WERI-Rb-1 (cell line): Measurements from ENCODE around the gene RFX6.

Source experiments
- DNase-seq: peaks from one replicate; pipeline ENCODE4 v3.0.0-alpha.2; 2020
- H3K27ac ChIP-seq: fragments of 250-450 bp; sonication (Bioruptor Pico); 2 replicates; pipeline ENCODE4 v1.5.1; 2020; ENCODE audit warnings: mild to moderate bottlenecking, moderate library complexity
- H3K27me3 ChIP-seq: fragments of 250-450 bp; sonication (Bioruptor Pico); 2 replicates; pipeline ENCODE4 v1.5.1; 2021; ENCODE audit warnings: mild to moderate bottlenecking, low read depth, moderate library complexity; ENCODE audit not compliant: insufficient read depth, severe bottlenecking
- H3K36me3 ChIP-seq: fragments of 250-450 bp; sonication (Bioruptor Pico); 2 replicates; pipeline ENCODE4 v1.5.1; 2020; ENCODE audit warnings: mild to moderate bottlenecking, moderate library complexity
- H3K4me3 ChIP-seq: 2 replicates; pipeline ENCODE4 v1.5.1; 2011; ENCODE audit warnings: low read depth, mild to moderate bottlenecking, control low read depth, low read length
- H3K9me3 ChIP-seq: fragments of 250-450 bp; sonication (Bioruptor Pico); 2 replicates; pipeline ENCODE4 v1.5.1; 2021; ENCODE audit warnings: mild to moderate bottlenecking, moderate library complexity; ENCODE audit not compliant: severe bottlenecking
- TF ChIP-seq, protein P1 (sequence below): IDR thresholded peaks from 2 replicates; pipeline ENCODE4 v1.5.1; 2011; ENCODE audit warnings: low read depth, mild to moderate bottlenecking, control low read depth, inconsistent platforms, low read length

The RFX6 gene

DNA sequence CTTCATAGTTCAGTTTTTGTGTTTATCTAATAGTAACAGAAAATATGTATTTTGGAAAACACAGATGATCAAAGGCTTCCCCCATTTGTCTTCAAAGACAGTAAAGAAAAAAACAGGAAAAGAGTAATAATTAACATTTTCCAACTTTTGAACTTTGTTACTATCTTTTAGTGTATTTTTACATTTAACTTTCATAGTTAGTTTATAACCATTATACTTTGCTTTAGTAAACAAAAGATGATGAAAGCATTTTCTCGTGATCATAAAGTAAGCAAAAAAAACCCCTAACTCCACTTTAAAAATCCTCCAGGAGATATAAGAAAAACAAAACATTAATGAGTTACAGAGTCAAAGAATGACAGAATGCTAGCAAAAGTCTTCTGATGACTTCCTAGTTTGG, 34.6 kb upstream of the RFX6 start:
- no peak overlapping the region for H3K27ac ChIP-seq
- H3K9me3 ChIP-seq: no peaks in the 10 kb centered on the region
- H3K36me3 ChIP-seq: no peaks in the 10 kb centered on the region
- no peaks in the 10 kb centered on the region for H3K27me3 ChIP-seq
- H3K4me3 ChIP-seq: no peak overlapping the region
- TF ChIP-seq, protein P1, sequence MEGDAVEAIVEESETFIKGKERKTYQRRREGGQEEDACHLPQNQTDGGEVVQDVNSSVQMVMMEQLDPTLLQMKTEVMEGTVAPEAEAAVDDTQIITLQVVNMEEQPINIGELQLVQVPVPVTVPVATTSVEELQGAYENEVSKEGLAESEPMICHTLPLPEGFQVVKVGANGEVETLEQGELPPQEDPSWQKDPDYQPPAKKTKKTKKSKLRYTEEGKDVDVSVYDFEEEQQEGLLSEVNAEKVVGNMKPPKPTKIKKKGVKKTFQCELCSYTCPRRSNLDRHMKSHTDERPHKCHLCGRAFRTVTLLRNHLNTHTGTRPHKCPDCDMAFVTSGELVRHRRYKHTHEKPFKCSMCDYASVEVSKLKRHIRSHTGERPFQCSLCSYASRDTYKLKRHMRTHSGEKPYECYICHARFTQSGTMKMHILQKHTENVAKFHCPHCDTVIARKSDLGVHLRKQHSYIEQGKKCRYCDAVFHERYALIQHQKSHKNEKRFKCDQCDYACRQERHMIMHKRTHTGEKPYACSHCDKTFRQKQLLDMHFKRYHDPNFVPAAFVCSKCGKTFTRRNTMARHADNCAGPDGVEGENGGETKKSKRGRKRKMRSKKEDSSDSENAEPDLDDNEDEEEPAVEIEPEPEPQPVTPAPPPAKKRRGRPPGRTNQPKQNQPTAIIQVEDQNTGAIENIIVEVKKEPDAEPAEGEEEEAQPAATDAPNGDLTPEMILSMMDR: no peak
- DNase-seq: no peak

DNA sequence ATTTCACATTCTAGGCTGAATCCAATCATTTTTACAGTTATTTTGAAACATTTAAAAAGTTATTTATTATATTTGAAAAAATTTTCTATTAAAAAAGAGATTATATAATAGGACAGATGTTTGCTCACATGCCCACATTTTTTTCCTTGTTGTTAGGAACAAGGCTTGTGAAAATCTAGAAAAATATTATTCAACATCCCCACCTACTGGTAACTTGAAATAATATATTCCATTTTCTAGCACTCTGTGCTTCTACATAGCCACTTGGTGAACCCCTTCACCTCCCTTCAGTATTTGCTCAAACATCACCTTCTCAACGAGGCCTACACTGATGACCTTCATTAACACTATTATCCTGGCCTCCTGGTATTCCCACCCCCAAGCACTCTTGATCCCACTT, 29.8 kb upstream of the RFX6 start:
- Histone ChIP-seq H3K4me3 (no peak overlapping the region), H3K27ac (no peak overlapping the region), H3K9me3 (no peaks in the 10 kb centered on the region), H3K27me3 (no peaks in the 10 kb centered on the region), H3K36me3 (no peaks in the 10 kb centered on the region)
- TF ChIP-seq, protein P1: no peak
- no peak for DNase-seq

DNA sequence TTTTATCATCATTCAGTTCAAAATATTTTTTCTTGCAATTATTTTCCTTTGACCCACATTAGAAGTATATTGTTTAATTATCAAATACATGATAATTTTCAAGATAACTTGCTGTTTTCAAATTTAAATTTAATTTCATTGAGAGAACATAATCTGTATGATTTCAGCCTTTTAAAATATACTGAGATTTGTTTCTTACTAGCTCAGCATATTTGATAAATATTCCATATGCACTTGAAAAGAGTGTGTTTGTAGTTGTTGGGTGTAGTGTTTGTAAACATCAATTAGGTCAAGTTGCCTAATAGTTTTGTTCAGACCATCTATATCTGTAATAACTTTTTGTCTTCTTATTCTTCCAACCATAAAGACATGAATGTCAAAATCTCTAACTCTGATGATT, 19.0 kb upstream of the RFX6 start:
- Histone ChIP-seq H3K27ac (no peak overlapping the region), H3K9me3 (peaks cover 13% of the 10 kb centered on the region), H3K27me3 (no peaks in the 10 kb centered on the region), H3K4me3 (no peak overlapping the region), H3K36me3 (no peaks in the 10 kb centered on the region)
- no peak for DNase-seq
- TF ChIP-seq, protein P1: no peak

DNA sequence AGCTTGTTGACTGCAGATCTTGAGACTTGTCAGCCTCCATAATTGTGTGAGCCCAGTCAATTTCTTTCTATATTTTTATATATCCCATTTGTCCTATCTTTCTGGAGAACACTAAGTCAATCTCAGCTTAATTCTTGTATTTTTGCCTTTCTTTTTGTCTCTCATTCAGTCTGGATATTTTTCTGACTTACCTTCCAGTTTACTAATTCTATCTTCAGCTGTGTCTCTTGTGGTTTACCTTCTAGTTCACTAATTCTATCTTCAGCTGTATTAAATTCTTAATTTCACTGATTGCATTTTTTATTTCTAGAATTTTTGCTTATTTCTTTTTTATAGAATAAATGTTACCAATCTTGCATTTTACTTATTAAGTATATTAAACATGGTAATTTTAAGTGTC, 17.8 kb upstream of the RFX6 start:
- no peak for DNase-seq
- Histone ChIP-seq H3K36me3 (no peaks in the 10 kb centered on the region), H3K9me3 (peaks cover 13% of the 10 kb centered on the region), H3K4me3 (no peak overlapping the region), H3K27ac (no peak overlapping the region), H3K27me3 (no peaks in the 10 kb centered on the region)
- TF ChIP-seq, protein P1: no peak

DNA sequence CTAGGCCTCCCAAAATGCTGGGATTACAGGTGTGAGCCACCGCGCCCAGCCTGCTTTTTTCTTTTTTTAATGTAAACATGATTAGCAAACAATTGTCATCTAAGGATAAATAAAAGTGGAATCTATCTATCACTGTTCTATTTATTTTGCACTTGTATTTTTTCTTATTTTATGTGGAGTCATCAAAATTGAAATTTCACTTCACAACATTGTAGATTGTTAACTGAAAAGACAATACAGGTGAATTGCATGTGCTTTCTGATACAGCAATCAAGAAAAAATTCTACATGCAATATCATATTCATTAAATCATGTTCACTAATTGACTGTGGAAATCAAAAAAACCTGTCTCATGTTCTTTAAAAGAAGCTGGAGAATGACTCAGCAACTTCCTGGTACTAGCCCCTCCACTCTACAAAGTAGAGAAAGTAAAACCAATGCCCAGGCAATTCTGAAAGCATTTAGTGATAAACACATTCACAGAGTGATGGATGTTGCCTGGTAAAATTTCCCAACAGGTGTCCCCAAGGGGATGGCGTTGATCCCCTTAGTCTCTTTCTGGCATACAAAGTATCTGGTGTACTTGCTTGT, 10.7 kb upstream of the RFX6 start:
- H3K27ac ChIP-seq: no peak overlapping the region
- no peak overlapping the region for H3K4me3 ChIP-seq
- TF ChIP-seq, protein P1: no peak
- no peak for DNase-seq
- H3K27me3 ChIP-seq: no peaks in the 10 kb centered on the region
- no peaks in the 10 kb centered on the region for H3K9me3 ChIP-seq
- H3K36me3 ChIP-seq: no peaks in the 10 kb centered on the region

DNA sequence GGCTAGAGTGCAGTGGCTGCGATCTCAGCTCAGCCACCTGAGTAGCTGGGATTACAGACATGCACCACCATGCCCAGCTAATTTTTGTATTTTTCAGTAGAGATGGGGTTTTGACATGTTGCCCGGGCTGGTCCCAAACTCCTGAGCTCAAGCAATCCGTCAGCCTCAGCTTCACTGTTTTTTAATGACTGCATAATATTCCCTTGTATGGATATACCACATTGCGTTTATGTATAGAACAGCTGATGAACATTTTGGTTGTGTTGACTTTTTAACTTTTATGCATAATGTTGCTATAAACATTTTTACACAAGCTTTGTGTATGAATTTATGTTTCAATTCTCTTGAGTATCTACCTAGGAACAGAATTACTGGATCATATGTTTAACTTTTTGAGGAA, 4.3 kb upstream of the RFX6 start:
- no peaks in the 10 kb centered on the region for H3K9me3 ChIP-seq
- peaks cover 11% of the 10 kb centered on the region for H3K27me3 ChIP-seq

More for the DNA sequence above, 4.3 kb upstream of the RFX6 start:
- TF ChIP-seq, protein P1: no peak
- no peak for DNase-seq
- H3K27ac ChIP-seq: no peak overlapping the region
- H3K36me3 ChIP-seq: no peaks in the 10 kb centered on the region
- no peak overlapping the region for H3K4me3 ChIP-seq
